Esophagus squamous epithelium (tissue), 4 donors: ENCODE data around the gene FTCD.

ENCODE experiments used
- CTCF ChIP-seq, 6 experiments: fragments of 450-650 bp in 4 of 6; fragments of 200-600 bp in 2 of 6; sonication (generic) in 2 of 6; IDR thresholded peaks; one replicate each; pipeline ENCODE4 v1.5.1; 2016 to 2019; ENCODE audit warnings: antibody characterized with exemption in 6 of 6, mild to moderate bottlenecking in 4 of 6, moderate library complexity in 4 of 6
- POLR2A ChIP-seq, 4 donors: fragments of 450-650 bp; IDR thresholded peaks; one replicate each; pipeline ENCODE4 v1.6.1; 2017; ENCODE audit warnings: antibody characterized with exemption in 4 of 4, mild to moderate bottlenecking in 4 of 4, moderate library complexity in 3 of 4

GRCh38 chr21:46130831-46131587 is 24.4 kb downstream of the FTCD start:
- TF ChIP-seq CTCF (IDR thresholded peaks at IDR 0.05) = no peak
- TF ChIP-seq POLR2A (IDR thresholded peaks at IDR 0.05) = no peak
